Skeletal muscle satellite cell (primary cell): ENCODE measurements around the gene OPCML.

Experiments
- H3K27me3 ChIP-seq: 2 replicates; pipeline ENCODE4 v1.7.0; 2013; ENCODE audit warnings: low read length; ENCODE audit not compliant: control insufficient read depth, insufficient read depth
- H3K36me3 ChIP-seq: 2 replicates; pipeline ENCODE4 v1.7.0; 2013; ENCODE audit warnings: mild to moderate bottlenecking, control low read depth, low read length; ENCODE audit not compliant: insufficient read depth
- H3K4me1 ChIP-seq: 2 replicates; pipeline ENCODE4 v1.7.0; 2013; ENCODE audit warnings: low read length; ENCODE audit not compliant: control insufficient read depth, insufficient read depth
- H3K4me2 ChIP-seq: 2 replicates; pipeline ENCODE4 v1.7.0; 2013; ENCODE audit warnings: mild to moderate bottlenecking, low read length
- H3K4me3 ChIP-seq: 2 replicates; pipeline ENCODE4 v1.7.0; 2013; ENCODE audit warnings: low read length
- H3K9ac ChIP-seq: 2 replicates; pipeline ENCODE4 v1.7.0; 2013; ENCODE audit warnings: mild to moderate bottlenecking, low read depth, low read length, moderate library complexity
- H3K9me3 ChIP-seq: replicated peaks from 2 replicates; pipeline ENCODE4 v1.7.0; 2013; ENCODE audit warnings: mild to moderate bottlenecking, control low read depth, low read length

OPCML gene

GRCh38 chr11:133403900-133404299 is 128.4 kb downstream of the OPCML start:
- no peaks in the 10 kb centered on the region for H3K27me3 ChIP-seq
- no peak overlapping the region for H3K4me2 ChIP-seq
- H3K9me3 ChIP-seq: peaks cover 15% of the 10 kb centered on the region
- no peaks in the 10 kb centered on the region for H3K36me3 ChIP-seq
- H3K9ac ChIP-seq: no peak overlapping the region
- H3K4me3 ChIP-seq: no peak overlapping the region
- no peaks in the 10 kb centered on the region for H3K4me1 ChIP-seq

- Histone ChIP-seq H3K4me3 (no peak overlapping the region), H3K36me3 (no peaks in the 10 kb centered on the region), H3K27me3 (no peaks in the 10 kb centered on the region), H3K4me1 (no peaks in the 10 kb centered on the region), H3K9ac (no peak overlapping the region), H3K9me3 (peaks cover 15% of the 10 kb centered on the region), H3K4me2 (no peak overlapping the region)
These were observed 129.8 kb downstream of the OPCML start for GRCh38 chr11:133402551-133402950.

DNA sequence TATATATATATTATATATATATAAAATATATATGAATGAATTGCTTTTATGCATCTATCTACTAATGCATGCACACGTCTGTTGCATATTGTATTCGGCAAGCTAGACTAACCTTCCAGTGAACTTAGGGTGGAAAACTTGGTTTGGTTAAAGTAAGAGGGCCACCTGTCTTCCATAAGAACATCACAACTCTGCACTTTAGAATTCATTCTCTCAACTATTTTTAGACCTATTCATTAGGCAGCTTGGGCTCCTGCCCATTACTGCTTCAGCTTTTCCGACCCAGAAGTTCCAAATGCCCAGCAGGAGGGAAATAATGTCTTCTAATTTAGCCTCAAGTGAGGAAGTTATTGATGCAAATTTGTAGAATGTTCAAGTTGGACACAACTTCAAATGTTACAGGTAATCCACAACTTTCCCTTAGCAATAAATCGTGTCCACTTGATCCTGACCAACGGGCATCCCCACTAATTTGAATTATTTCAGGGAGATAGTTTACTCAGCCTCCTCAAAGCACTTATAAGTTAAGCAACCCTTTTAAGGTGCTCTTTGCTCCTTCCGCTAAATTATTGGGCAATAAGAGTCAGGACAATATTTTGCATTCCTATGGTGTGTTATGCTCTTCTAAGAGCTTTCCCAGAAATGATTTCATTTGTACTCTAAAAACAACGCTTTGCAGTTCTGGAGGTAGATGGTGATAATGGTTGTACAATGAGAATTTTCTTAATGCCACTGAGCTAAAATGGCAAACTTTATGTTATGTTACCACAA is 132.3 kb downstream of the OPCML start:
- H3K36me3 ChIP-seq: no peaks in the 10 kb centered on the region
- peaks cover 15% of the 10 kb centered on the region for H3K9me3 ChIP-seq
- H3K4me2 ChIP-seq: no peak overlapping the region
- no peaks in the 10 kb centered on the region for H3K27me3 ChIP-seq
- H3K4me1 ChIP-seq: no peaks in the 10 kb centered on the region
- H3K4me3 ChIP-seq: no peak overlapping the region
- H3K9ac ChIP-seq: no peak overlapping the region

GRCh38 chr11:133399294-133399693 is 133.0 kb downstream of the OPCML start:
- Histone ChIP-seq H3K9me3 (peaks cover 13% of the 10 kb centered on the region), H3K4me3 (no peak overlapping the region), H3K36me3 (no peaks in the 10 kb centered on the region), H3K4me1 (no peaks in the 10 kb centered on the region), H3K9ac (no peak overlapping the region), H3K4me2 (no peak overlapping the region), H3K27me3 (no peaks in the 10 kb centered on the region)

DNA sequence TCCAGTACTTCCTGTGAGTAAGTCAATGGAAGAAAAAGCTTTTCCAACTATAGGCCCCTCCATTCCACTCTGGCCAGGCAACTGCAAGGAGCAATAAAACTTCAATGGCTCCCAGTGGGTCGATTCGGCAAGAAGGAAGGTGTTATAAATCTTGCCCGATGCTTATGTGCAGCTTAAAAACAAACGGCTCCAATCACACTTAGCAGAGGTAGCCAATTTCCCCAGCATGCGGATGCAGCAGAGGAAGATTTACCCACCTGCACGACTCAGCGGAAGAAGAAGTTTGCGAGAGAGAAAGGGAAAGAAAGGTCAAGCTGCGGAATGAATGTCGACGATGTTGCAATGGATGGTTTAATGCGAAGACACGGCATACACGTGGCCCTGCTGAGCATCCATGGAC is 141.5 kb downstream of the OPCML start:
- Histone ChIP-seq H3K4me2 (no peak overlapping the region), H3K27me3 (no peaks in the 10 kb centered on the region), H3K36me3 (no peaks in the 10 kb centered on the region), H3K4me3 (no peak overlapping the region), H3K9ac (no peak overlapping the region), H3K9me3 (peaks cover 19% of the 10 kb centered on the region), H3K4me1 (no peaks in the 10 kb centered on the region)

DNA sequence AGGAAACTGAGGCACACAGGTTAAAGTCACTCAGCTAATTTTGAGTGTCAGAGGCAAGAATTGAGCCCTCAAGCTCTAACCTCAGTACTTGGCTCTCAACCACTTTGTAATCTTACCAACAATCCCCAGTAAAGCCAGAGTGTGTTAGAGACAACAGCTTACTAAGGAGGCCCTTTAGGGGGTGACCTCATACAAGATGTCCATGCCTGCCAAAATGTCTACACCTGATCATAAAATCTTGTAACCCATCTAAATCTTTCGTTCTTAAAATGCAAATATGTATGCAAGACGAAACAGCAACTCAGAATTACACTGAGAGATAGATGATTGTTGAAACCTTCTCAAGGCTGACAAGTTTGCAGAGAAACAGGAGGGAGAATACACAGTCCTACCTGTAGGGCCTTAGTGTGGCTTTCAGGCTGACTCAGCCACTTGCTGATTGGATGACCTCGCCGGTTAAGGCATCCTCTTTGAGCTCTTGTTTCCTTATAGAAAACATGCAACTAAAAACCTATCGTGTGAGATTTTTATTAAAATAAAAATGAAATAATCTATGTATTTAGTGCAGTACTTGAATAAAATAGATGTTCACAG is 143.2 kb downstream of the OPCML start:
- Histone ChIP-seq H3K9me3 (peaks cover 26% of the 10 kb centered on the region), H3K9ac (no peak overlapping the region), H3K4me2 (no peak overlapping the region), H3K4me3 (no peak overlapping the region), H3K4me1 (no peaks in the 10 kb centered on the region), H3K36me3 (no peaks in the 10 kb centered on the region), H3K27me3 (no peaks in the 10 kb centered on the region)

- Histone ChIP-seq H3K27me3 (no peaks in the 10 kb centered on the region), H3K4me1 (no peaks in the 10 kb centered on the region), H3K4me2 (no peak overlapping the region), H3K36me3 (no peaks in the 10 kb centered on the region), H3K4me3 (no peak overlapping the region), H3K9ac (no peak overlapping the region), H3K9me3 (peaks cover 28% of the 10 kb centered on the region)
These were observed 144.0 kb downstream of the OPCML start for GRCh38 chr11:133388260-133388659.

GRCh38 chr11:133386852-133387251 is 145.4 kb downstream of the OPCML start:
- Histone ChIP-seq H3K9ac (no peak overlapping the region), H3K4me2 (no peak overlapping the region), H3K9me3 (peaks cover 24% of the 10 kb centered on the region), H3K4me1 (no peaks in the 10 kb centered on the region), H3K27me3 (no peaks in the 10 kb centered on the region), H3K36me3 (no peaks in the 10 kb centered on the region), H3K4me3 (no peak overlapping the region)

DNA sequence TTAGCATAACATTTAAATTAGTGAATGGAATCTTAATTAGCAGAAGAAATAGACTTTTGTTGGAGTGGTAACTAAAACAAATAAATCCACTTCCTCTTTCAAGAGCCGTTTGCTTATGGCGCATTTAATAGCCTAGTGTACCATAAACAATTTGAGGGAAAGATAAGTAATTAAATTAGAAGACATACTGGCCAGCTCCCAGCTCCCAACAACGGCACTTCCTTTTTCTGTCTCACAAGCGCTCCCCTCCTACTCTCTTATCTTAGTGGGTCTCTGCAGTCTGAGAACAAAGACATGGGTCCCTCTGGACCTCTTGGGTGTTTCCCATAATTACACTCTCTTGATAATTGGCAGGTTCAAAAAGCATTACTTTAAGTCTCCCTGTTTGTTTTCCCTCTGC is 146.0 kb downstream of the OPCML start:
- Histone ChIP-seq H3K4me2 (no peak overlapping the region), H3K27me3 (no peaks in the 10 kb centered on the region), H3K9me3 (peaks cover 26% of the 10 kb centered on the region), H3K36me3 (no peaks in the 10 kb centered on the region), H3K9ac (no peak overlapping the region), H3K4me1 (no peaks in the 10 kb centered on the region), H3K4me3 (no peak overlapping the region)

- Histone ChIP-seq H3K9ac (no peak overlapping the region), H3K9me3 (peaks cover 26% of the 10 kb centered on the region), H3K36me3 (no peaks in the 10 kb centered on the region), H3K27me3 (no peaks in the 10 kb centered on the region), H3K4me2 (no peak overlapping the region), H3K4me3 (no peak overlapping the region), H3K4me1 (no peaks in the 10 kb centered on the region)
These were observed 146.5 kb downstream of the OPCML start for GRCh38 chr11:133385781-133386180.

DNA sequence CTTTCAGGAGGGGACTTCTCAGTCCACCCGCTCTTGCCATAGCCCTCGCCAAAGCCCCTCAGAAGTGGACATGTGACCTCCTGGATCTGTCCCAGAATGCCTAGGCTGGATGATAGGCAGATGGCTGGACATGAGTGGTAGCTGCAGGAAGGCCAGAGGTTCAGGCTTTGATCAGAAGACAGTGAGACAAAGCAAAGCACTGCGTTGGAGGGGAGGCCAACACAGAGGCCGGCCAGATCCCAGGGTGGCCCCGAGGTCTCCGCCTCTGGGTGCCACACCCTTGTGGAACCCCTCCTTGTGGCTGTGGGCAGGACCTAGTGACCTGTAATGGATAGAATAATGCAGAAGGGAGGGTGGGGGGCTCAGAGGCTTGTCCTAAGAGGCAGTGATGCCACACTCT is 147.6 kb downstream of the OPCML start:
- H3K36me3 ChIP-seq: no peaks in the 10 kb centered on the region
- no peak overlapping the region for H3K9ac ChIP-seq
- H3K4me3 ChIP-seq: no peak overlapping the region
- H3K9me3 ChIP-seq: peaks cover 28% of the 10 kb centered on the region
- no peaks in the 10 kb centered on the region for H3K4me1 ChIP-seq
- no peaks in the 10 kb centered on the region for H3K27me3 ChIP-seq
- H3K4me2 ChIP-seq: no peak overlapping the region

GRCh38 chr11:133383689-133384088 is 148.6 kb downstream of the OPCML start:
- Histone ChIP-seq H3K4me3 (no peak overlapping the region), H3K36me3 (no peaks in the 10 kb centered on the region), H3K4me1 (no peaks in the 10 kb centered on the region), H3K9ac (no peak overlapping the region), H3K9me3 (peaks cover 28% of the 10 kb centered on the region), H3K27me3 (no peaks in the 10 kb centered on the region), H3K4me2 (no peak overlapping the region)
